Activated CD4-positive, alpha-beta memory T cell treated with anti-CD3 and anti-CD28 coated beads, Interleukin-2, amount 10 ng/mL, durations not matched to agents 7 days and 5 days (primary cell): Measurements from ENCODE around the gene UFSP2. TPM values are rescaled to one million over a fixed set of nuclear protein-coding genes. Genes with fewer than 3 reads are reported as not detected.

Experiments
- CTCF ChIA-PET: fragments of 350-600 bp; sonication (Branson Sonifier 250); formaldehyde crosslinking; loops from one replicate; lab custom pipeline; 2021; ENCODE audit warnings: antibody characterized with exemption, inconsistent platforms; lab: Charles Lee
- POLR2A ChIA-PET: fragments of 350-600 bp; sonication (Branson Sonifier 250); formaldehyde crosslinking; loops from one replicate; lab custom pipeline; 2021; ENCODE audit warnings: antibody characterized with exemption; lab: Charles Lee
- DNase-seq: peaks from one replicate; pipeline ENCODE4 v3.0.0-alpha.2; 2020
- H3K27ac Mint-ChIP-seq: one replicate; pipeline ENCODE4 v1.8.0; 2021; ENCODE audit warnings: mild to moderate bottlenecking, mixed read lengths
- H3K27me3 Mint-ChIP-seq: one replicate; pipeline ENCODE4 v1.8.0; 2021; ENCODE audit warnings: mixed read lengths
- H3K36me3 Mint-ChIP-seq: one replicate; pipeline ENCODE4 v1.8.0; 2021; ENCODE audit warnings: low read depth, mixed read lengths
- H3K4me1 Mint-ChIP-seq: one replicate; pipeline ENCODE4 v1.8.0; 2021; ENCODE audit warnings: mixed read lengths
- H3K4me3 Mint-ChIP-seq: one replicate; pipeline ENCODE4 v1.8.0; 2021; ENCODE audit warnings: mild to moderate bottlenecking, mixed read lengths
- H3K9me3 Mint-ChIP-seq: one replicate; pipeline ENCODE4 v1.8.0; 2021; ENCODE audit warnings: mixed read lengths
- total RNA-seq, 2 experiments: library from RNA; stranded (reverse); gene quantifications; one replicate each; pipeline ENCODE4 v1.2.3, GENCODE V29; 2021

Gene UFSP2
- total RNA-seq, 2 experiments from 2014 or later, result 23.4 to 23.8 TPM

DNA sequence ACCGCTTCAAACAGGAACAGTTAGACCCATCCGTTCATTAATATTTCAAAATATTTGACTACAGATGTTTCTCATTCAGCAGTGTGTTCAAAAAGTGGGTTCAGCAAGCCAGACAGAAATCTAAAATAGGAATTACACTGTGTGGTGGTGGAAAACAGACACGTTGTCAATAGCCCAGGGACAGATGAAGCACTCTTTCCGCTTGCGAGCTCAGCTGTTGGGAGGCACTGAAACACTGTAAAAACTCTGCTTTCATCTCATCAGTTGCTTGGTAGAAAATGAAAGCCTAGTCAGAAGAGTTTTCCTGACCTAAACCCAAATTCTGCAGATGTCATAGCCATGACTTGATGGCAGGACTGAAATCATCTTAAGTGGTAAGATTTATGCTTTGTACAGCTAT is 68.6 kb downstream of the UFSP2 start:
- Mint-ChIP-seq H3K27me3 (no peaks in the 10 kb centered on the region), H3K9me3 (no peaks in the 10 kb centered on the region), H3K4me1 (peaks cover 8% of the 10 kb centered on the region), H3K36me3 (peaks cover 15% of the 10 kb centered on the region), H3K4me3 (no peak overlapping the region), H3K27ac (no peak overlapping the region)
- CTCF ChIA-PET, result no interaction called here
- no peak for DNase-seq
- POLR2A ChIA-PET, result no interaction called here

DNA sequence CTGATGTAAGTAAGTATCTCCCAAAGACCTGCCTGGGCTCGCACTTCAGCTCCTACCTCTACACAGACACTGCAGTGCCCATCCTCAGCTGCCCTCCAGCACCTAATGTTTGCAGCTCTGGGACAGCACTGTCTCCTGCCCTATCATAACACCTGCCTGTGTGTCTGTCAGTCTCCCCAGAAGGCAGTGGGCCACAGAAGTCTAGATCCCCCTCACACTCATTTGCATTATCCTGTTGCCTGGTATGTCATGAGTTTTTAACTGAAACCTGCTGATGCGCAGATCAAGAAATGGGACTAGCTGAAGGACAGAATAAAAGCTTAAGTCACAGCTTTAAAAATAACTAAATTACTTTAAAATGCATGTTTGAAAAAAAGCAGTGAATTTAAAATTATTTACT is 73.0 kb downstream of the UFSP2 start:
- no peak for DNase-seq
- Mint-ChIP-seq H3K27me3 (no peaks in the 10 kb centered on the region), H3K27ac (no peak overlapping the region), H3K4me3 (no peak overlapping the region), H3K4me1 (peaks cover 13% of the 10 kb centered on the region), H3K9me3 (no peaks in the 10 kb centered on the region), H3K36me3 (peaks cover 46% of the 10 kb centered on the region)
- POLR2A ChIA-PET, result no interaction called here
- CTCF ChIA-PET, result interaction anchor here (1.1 kb wide), 1 partner anchor 11 kb away, joined by 3 read pairs; no protein-coding TSS in a partner anchor

- Mint-ChIP-seq H3K4me1 (peaks cover 13% of the 10 kb centered on the region), H3K36me3 (peaks cover 46% of the 10 kb centered on the region), H3K27ac (no peak overlapping the region), H3K9me3 (no peaks in the 10 kb centered on the region), H3K27me3 (no peaks in the 10 kb centered on the region), H3K4me3 (no peak overlapping the region)
- ChIA-PET CTCF (interaction anchor here (1.1 kb wide), 1 partner anchor 10 kb away, joined by 3 read pairs; no protein-coding TSS in a partner anchor), POLR2A (interaction anchor here (0.7 kb wide), 1 partner anchor 77 kb away, joined by 3 read pairs; no protein-coding TSS in a partner anchor)
- DNase-seq, result no peak
These were observed 73.6 kb downstream of the UFSP2 start for GRCh38 chr4:185352202-185352601.

DNA sequence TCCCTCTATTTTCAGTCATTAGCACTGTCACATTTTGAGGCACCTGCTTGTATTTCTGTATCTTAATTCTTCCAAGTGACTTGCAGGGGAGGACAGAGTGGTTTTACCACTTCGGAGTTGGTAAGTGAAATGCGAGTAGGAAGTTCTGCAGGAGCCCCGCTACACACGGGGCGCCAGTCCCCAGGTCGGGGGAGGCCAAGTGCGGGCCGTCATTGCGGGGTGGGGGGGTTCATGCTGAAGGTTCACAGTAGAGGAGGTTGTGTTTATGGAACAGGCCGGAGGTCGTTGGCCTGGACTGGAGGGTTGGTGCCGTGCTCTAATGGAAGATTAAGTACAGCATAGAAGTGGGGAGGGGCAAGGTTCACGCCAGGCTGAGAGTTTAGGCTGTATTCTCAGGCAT is 74.1 kb downstream of the UFSP2 start:
- H3K27ac Mint-ChIP-seq, result no peak overlapping the region
- H3K9me3 Mint-ChIP-seq, result no peaks in the 10 kb centered on the region
- H3K36me3 Mint-ChIP-seq, result peaks cover 51% of the 10 kb centered on the region
- no peak overlapping the region for H3K4me3 Mint-ChIP-seq
- no peak for DNase-seq
- ChIA-PET CTCF (no interaction called here), POLR2A (interaction anchor here (0.7 kb wide), 1 partner anchor 76 kb away, joined by 3 read pairs; no protein-coding TSS in a partner anchor)
- no peaks in the 10 kb centered on the region for H3K27me3 Mint-ChIP-seq
- H3K4me1 Mint-ChIP-seq, result peaks cover 16% of the 10 kb centered on the region

Other genes starting within 250 kb of the UFSP2 start
- 10 to 100 TPM; 31.9 to 32.1 TPM for gene CFAP97, start 222.0 kb downstream of the UFSP2 start, total RNA-seq
- 10 to 100 TPM; 18.0 to 18.5 TPM for gene SNX25, start 216.4 kb downstream of the UFSP2 start, total RNA-seq
- 1 to 10 TPM; 1.1 to 1.2 TPM for gene LRP2BP, start 30.0 kb downstream of the UFSP2 start, total RNA-seq
- 10 to 100 TPM; 16.0 to 16.1 TPM for gene ANKRD37, start 29.1 kb downstream of the UFSP2 start, total RNA-seq
- gene CCDC110, start 45.8 kb upstream of the UFSP2 start, total RNA-seq, result not detected
- not detected for gene PDLIM3, start 109.5 kb upstream of the UFSP2 start, total RNA-seq